ENCODE data around the gene GPR25.

The GPR25 gene, protein sequence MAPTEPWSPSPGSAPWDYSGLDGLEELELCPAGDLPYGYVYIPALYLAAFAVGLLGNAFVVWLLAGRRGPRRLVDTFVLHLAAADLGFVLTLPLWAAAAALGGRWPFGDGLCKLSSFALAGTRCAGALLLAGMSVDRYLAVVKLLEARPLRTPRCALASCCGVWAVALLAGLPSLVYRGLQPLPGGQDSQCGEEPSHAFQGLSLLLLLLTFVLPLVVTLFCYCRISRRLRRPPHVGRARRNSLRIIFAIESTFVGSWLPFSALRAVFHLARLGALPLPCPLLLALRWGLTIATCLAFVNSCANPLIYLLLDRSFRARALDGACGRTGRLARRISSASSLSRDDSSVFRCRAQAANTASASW

DNA sequence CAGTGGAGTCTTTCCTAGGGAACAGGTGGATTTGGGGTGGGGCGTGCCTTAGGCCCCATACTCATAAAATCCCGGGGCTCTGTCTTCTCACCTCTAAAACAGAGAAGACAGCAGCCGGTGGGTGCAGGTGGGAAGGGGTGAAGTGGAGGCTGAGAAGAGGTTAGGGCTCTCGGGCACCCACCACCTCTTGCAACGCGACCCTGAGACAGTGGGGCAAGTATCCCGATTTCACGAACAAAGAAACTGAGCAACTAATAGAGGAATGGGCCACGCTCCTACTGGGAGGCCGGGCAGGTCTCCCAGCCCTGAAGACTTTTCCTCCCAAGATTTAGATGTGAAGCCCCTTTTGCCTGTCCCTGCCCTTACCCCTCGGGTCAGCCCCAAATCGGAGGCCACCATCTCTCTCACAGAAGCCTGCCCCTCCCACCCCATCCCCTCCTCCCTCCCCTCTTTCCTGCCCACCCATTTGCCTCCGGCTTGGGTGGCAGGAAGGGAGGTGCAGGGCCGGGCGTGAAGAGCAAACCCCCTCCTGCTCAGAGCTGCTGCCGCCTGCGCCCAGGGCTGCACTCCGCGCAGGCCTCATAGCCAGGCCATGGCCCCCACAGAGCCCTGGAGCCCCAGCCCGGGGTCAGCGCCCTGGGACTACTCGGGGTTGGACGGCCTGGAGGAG, at the start of gene GPR25:
Gene GPR25, plus strand, starts transcription at position 536 of the 670 bp plus-strand sequence. Its CDS starts 57 bp downstream, at position 593.
- no peak within 1 kb of the TSS for H3K4me3 ChIP-seq (ENCODE audit: low read length)
- no peaks in the 10 kb centered on the region for H3K27me3 ChIP-seq (ENCODE audit: insufficient read depth, low read length)
- H3K36me3 ChIP-seq (ENCODE audit: insufficient read depth, low read length) = no peaks in the 10 kb centered on the region
- no peaks in the 10 kb centered on the region for H3K9me3 ChIP-seq (ENCODE audit: low read length)
- H2AFZ ChIP-seq (ENCODE audit: low read depth, low read length) = no peak within 1 kb of the TSS
- H3K4me1 ChIP-seq (ENCODE audit: insufficient read depth, low read length) = no peaks in the 10 kb centered on the region

- no peaks in the 10 kb centered on the region for H3K27me3 ChIP-seq (ENCODE audit: insufficient read depth, low read length)
These were observed 41.7 kb upstream of the GPR25 start for GRCh38 chr1:200831091-200831490.

DNA sequence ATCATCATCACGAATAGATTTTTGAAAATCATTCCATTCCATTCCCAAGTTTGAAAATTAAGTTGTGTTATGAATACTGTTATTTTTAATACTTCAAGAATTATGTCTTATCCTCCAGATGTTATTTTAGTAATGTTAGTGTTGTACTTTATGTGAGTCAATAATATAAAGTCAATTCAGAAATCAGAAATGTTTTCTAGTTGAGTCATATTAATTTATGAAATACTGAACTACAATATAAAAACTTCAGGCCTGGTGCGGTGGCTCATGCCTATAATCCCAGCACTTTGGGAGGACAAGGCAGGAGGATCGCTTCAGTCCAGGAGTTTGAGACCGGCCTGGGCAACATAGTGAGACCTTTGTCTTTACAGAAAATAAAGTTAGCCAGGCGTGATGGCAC, 38.4 kb upstream of the GPR25 start:
- Histone ChIP-seq H2AFZ (ENCODE audit: low read depth, low read length) (no peak overlapping the region), H3K27me3 (ENCODE audit: insufficient read depth, low read length) (no peaks in the 10 kb centered on the region), H3K4me1 (ENCODE audit: insufficient read depth, low read length) (no peaks in the 10 kb centered on the region), H3K4me3 (ENCODE audit: low read length) (no peak overlapping the region), H3K36me3 (ENCODE audit: insufficient read depth, low read length) (peaks cover 30% of the 10 kb centered on the region), H3K9me3 (ENCODE audit: low read length) (peaks cover 8% of the 10 kb centered on the region)

More at GRCh38 chr1:200831091-200831490, 41.7 kb upstream of the GPR25 start:
- no peak overlapping the region for H2AFZ ChIP-seq (ENCODE audit: low read depth, low read length)
- peaks cover 2% of the 10 kb centered on the region for H3K9me3 ChIP-seq (ENCODE audit: low read length)
- no peaks in the 10 kb centered on the region for H3K4me1 ChIP-seq (ENCODE audit: insufficient read depth, low read length)
- H3K36me3 ChIP-seq (ENCODE audit: insufficient read depth, low read length) = peaks cover 20% of the 10 kb centered on the region
- no peak overlapping the region for H3K4me3 ChIP-seq (ENCODE audit: low read length)

- Histone ChIP-seq H3K4me1 (ENCODE audit: insufficient read depth, low read length) (no peaks in the 10 kb centered on the region), H3K9me3 (ENCODE audit: low read length) (peaks cover 8% of the 10 kb centered on the region), H3K4me3 (ENCODE audit: low read length) (no peak overlapping the region), H3K36me3 (ENCODE audit: insufficient read depth, low read length) (peaks cover 34% of the 10 kb centered on the region), H3K27me3 (ENCODE audit: insufficient read depth, low read length) (no peaks in the 10 kb centered on the region), H2AFZ (ENCODE audit: low read depth, low read length) (no peak overlapping the region)
These were observed 36.6 kb upstream of the GPR25 start for GRCh38 chr1:200836213-200836612.

- H3K36me3 ChIP-seq (ENCODE audit: insufficient read depth, low read length) = peaks cover 47% of the 10 kb centered on the region
- no peaks in the 10 kb centered on the region for H3K4me1 ChIP-seq (ENCODE audit: insufficient read depth, low read length)
- no peak overlapping the region for H3K4me3 ChIP-seq (ENCODE audit: low read length)
- H3K27me3 ChIP-seq (ENCODE audit: insufficient read depth, low read length) = no peaks in the 10 kb centered on the region
- H3K9me3 ChIP-seq (ENCODE audit: low read length) = peaks cover 8% of the 10 kb centered on the region
- H2AFZ ChIP-seq (ENCODE audit: low read depth, low read length) = no peak overlapping the region
These were observed 34.7 kb upstream of the GPR25 start for GRCh38 chr1:200837931-200838571.

DNA sequence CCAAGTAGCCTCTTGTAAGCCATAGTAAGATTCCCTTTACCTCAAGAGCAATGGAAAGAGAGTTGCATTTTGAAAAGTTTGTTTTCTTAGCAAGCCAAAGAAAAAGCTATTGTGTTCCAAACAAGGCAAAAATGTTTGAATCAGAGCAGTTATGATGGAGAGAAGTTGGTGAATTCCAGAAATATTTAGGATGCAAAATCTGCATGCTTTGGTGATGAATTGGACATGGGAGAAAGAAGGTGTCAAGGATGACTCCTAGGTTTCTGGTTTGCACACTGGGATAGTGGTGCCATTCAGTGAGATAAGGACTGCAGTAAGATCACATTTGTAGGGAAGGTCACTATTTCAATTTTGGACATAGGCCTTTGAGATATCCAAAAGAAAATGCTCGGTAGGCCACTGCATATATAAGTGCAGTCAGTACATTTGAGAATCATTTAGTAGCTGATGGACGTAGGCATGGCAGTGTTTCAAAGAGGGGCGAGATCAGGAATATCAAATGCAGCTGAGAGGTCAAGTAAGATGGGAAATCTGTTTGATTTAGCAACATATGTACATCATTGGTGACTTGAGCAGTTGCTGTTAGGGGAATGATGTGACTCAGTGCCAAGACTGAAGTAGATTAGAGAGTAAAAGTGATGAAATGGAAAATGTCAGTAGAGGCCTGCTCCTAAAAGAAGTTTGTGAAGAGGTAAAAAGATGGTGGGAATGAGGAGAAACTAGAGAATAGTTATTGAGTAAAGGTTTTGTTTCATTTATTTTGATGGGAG, 33.9 kb upstream of the GPR25 start:
- no peaks in the 10 kb centered on the region for H3K27me3 ChIP-seq (ENCODE audit: insufficient read depth, low read length)
- no peak overlapping the region for H2AFZ ChIP-seq (ENCODE audit: low read depth, low read length)
- no peaks in the 10 kb centered on the region for H3K4me1 ChIP-seq (ENCODE audit: insufficient read depth, low read length)
- peaks cover 8% of the 10 kb centered on the region for H3K9me3 ChIP-seq (ENCODE audit: low read length)
- peaks cover 47% of the 10 kb centered on the region for H3K36me3 ChIP-seq (ENCODE audit: insufficient read depth, low read length)
- H3K4me3 ChIP-seq (ENCODE audit: low read length) = no peak overlapping the region

GRCh38 chr1:200845360-200845759, 27.4 kb upstream of the GPR25 start:
- H3K9me3 ChIP-seq (ENCODE audit: low read length) = peaks cover 9% of the 10 kb centered on the region
- H3K36me3 ChIP-seq (ENCODE audit: insufficient read depth, low read length) = peaks cover 58% of the 10 kb centered on the region
- no peaks in the 10 kb centered on the region for H3K27me3 ChIP-seq (ENCODE audit: insufficient read depth, low read length)

GRCh38 chr1:200846398-200846797, 26.4 kb upstream of the GPR25 start:
- Histone ChIP-seq H3K36me3 (ENCODE audit: insufficient read depth, low read length) (peaks cover 64% of the 10 kb centered on the region), H3K4me3 (ENCODE audit: low read length) (no peak overlapping the region), H3K4me1 (ENCODE audit: insufficient read depth, low read length) (peaks cover 22% of the 10 kb centered on the region), H3K9me3 (ENCODE audit: low read length) (peaks cover 9% of the 10 kb centered on the region), H3K27me3 (ENCODE audit: insufficient read depth, low read length) (no peaks in the 10 kb centered on the region), H2AFZ (ENCODE audit: low read depth, low read length) (no peak overlapping the region)

More at GRCh38 chr1:200845360-200845759, 27.4 kb upstream of the GPR25 start:
- no peak overlapping the region for H2AFZ ChIP-seq (ENCODE audit: low read depth, low read length)
- peaks cover 22% of the 10 kb centered on the region for H3K4me1 ChIP-seq (ENCODE audit: insufficient read depth, low read length)
- H3K4me3 ChIP-seq (ENCODE audit: low read length) = no peak overlapping the region

DNA sequence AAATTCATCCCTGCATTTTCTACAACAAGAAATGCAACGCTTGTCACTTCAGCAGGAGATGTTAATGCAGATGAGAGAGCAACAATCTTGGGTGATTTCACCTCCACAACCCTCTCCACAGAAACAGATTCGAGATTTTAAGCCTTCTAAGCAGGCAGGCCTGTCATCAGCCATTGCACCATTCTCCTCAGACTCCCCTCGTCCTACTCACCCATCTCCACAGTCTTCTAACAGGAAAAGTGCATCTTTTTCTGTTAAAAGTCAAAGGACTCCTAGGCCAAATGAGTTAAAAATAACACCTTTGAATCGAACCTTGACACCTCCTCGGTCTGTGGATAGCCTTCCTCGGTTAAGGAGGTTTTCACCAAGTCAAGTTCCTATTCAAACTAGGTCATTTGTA, 23.4 kb upstream of the GPR25 start:
- no peak overlapping the region for H3K4me3 ChIP-seq (ENCODE audit: low read length)
- H2AFZ ChIP-seq (ENCODE audit: low read depth, low read length) = no peak overlapping the region
- H3K36me3 ChIP-seq (ENCODE audit: insufficient read depth, low read length) = peaks cover 63% of the 10 kb centered on the region
- peaks cover 22% of the 10 kb centered on the region for H3K4me1 ChIP-seq (ENCODE audit: insufficient read depth, low read length)
- H3K9me3 ChIP-seq (ENCODE audit: low read length) = peaks cover 9% of the 10 kb centered on the region
- no peaks in the 10 kb centered on the region for H3K27me3 ChIP-seq (ENCODE audit: insufficient read depth, low read length)

GRCh38 chr1:200850554-200850953, 22.2 kb upstream of the GPR25 start:
- Histone ChIP-seq H2AFZ (ENCODE audit: low read depth, low read length) (no peak overlapping the region), H3K4me1 (ENCODE audit: insufficient read depth, low read length) (peaks cover 17% of the 10 kb centered on the region), H3K9me3 (ENCODE audit: low read length) (peaks cover 9% of the 10 kb centered on the region), H3K27me3 (ENCODE audit: insufficient read depth, low read length) (no peaks in the 10 kb centered on the region), H3K36me3 (ENCODE audit: insufficient read depth, low read length) (peaks cover 72% of the 10 kb centered on the region), H3K4me3 (ENCODE audit: low read length) (no peak overlapping the region)

GRCh38 chr1:200856716-200857357, 15.9 kb upstream of the GPR25 start:
- Histone ChIP-seq H3K36me3 (ENCODE audit: insufficient read depth, low read length) (peaks cover 62% of the 10 kb centered on the region), H3K9me3 (ENCODE audit: low read length) (no peaks in the 10 kb centered on the region), H3K4me1 (ENCODE audit: insufficient read depth, low read length) (no peaks in the 10 kb centered on the region), H3K4me3 (ENCODE audit: low read length) (no peak overlapping the region), H3K27me3 (ENCODE audit: insufficient read depth, low read length) (no peaks in the 10 kb centered on the region), H2AFZ (ENCODE audit: low read depth, low read length) (no peak overlapping the region)

DNA sequence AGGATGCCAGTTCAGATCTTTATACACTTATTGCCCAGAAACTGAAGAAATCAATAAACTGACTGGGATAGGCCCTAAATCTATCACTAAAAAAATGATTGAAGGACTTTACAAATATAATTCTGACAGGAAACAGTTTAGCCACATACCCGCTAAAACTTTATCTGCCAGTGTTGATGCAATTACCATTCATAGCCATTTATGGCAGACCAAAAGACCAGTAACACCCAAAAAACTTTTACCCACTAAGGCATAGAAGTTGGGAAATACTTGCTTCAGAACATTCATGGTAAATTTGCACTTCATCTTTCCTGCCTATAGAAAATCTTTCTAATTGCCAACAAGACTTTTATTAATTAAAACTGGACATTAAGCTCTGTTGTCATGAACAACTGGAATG, 15.0 kb upstream of the GPR25 start:
- Histone ChIP-seq H3K9me3 (ENCODE audit: low read length) (no peaks in the 10 kb centered on the region), H2AFZ (ENCODE audit: low read depth, low read length) (no peak overlapping the region), H3K36me3 (ENCODE audit: insufficient read depth, low read length) (peaks cover 65% of the 10 kb centered on the region), H3K4me3 (ENCODE audit: low read length) (no peak overlapping the region), H3K4me1 (ENCODE audit: insufficient read depth, low read length) (no peaks in the 10 kb centered on the region), H3K27me3 (ENCODE audit: insufficient read depth, low read length) (no peaks in the 10 kb centered on the region)

Data from neuron (in vitro differentiated cells).